Esophagus mucosa (tissue), 1 donor: ENCODE results near the gene ZC3H4. TPM values are rescaled to one million over a fixed set of nuclear protein-coding genes. Genes with fewer than 3 reads are reported as not detected.
A peak's percentile ranks its signal among the peaks of the same experiment; 100 is the strongest.

Source experiments
- ATAC-seq: fragments of 200-7000 bp; cut with Tn5 transposase; one replicate; pipeline ENCODE4 v1.9.1; 2020
- total RNA-seq: library from RNA; stranded (reverse); gene quantifications from one replicate; pipeline ENCODE4 v1.2.4, GENCODE V29; 2023
- donor health status: DM: yes; HTN: yes; CAD: no.

ZC3H4 gene
- total RNA-seq, 1 donor from 2014 or later: 28.1 TPM

- no peak for ATAC-seq
Observed at GRCh38 chr19:47045867-47046470, 67.6 kb downstream of the ZC3H4 start.

DNA sequence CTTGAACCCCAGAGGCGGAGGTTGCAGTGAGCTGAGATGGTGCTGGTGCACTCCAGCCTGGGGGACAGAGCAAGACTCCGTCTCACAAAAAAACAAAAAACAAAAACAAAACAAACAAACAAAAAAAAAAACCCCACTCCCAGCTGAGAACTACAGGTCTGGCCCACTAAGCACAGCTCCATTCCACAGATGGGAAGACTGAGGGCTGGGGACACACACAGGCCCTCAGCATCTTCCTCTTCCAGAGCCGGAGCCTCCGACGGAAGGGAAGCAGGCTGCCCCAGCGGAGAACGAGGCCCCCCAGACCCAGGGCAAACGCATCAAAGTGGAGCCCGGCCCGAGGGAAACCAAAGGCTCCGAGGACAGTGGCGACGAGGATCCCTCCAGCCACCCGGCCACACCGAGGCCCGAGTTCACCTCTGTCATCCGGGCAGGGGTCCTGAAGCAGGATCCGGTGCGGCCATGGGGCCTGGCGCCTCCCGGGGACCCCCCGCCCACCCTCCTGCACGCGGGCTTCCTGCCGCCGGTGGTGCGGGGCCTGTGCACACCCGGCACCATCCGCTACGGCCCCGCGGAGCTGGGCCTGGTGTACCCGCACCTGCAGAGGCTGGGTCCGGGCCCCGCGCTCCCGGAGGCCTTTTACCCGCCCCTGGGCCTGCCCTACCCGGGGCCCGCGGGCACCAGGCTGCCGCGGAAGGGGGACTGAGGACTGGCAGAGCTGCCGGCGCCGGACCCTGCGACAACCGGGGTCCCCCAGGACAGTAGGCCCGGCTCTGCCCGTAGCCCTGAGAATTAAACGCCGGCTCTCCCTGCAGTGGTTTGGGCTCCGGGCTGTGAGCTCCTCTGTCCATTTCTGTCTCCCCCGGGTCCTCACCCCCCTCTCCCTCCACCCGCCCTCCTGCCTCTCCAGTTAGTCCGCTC, 68.4 kb downstream of the ZC3H4 start:
- ATAC-seq: no peak

DNA sequence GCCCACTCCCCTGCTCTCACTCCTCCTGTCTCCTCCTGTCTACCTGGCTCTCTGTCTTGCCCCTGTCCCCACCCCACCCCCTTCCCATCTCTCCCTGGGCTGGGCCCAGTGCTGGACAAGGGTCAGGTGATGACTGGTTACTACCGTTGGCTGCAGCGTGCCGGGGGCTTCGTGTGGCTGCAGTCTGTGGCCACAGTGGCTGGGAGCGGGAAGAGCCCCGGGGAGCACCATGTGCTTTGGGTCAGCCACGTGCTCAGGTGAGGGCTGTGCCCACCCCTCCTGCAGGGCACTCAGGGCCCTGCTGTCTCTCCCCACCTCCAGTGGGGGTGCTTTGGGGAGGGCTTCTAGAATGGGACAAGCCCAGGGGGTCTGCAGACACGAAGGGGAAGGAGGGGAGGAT, 72.7 kb downstream of the ZC3H4 start:
- no peak for ATAC-seq

DNA sequence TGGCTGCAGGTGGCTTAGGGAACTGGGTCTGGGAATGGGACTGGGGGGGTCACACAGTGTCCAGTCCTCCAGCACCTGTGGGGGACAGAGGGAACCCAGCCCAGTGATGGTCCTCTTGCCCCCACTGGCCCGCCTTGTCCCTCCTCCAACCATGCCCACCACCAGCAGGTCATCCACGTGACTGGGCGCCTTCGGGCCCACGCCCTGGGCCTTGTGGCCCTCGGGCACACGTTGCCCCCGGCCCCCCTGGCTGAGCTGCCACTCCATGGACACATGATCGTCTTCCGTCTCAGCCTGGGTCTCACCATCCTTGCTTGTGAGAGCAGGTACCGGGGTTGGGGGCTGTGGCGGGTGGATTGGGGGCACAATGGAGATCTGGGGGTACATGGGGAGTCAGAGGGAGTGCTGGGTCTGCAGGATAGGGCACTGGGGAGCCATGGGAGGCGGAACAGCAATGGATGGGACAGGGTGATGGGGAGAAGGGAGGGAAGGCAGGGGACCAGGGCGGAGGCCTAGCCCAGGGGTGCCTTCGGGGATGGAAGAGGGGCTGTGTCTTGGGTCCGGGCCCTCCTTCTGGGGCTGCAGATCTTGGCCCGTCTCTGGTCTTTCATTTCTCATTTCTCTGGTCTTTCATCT, 74.2 kb downstream of the ZC3H4 start:
- no peak for ATAC-seq

DNA sequence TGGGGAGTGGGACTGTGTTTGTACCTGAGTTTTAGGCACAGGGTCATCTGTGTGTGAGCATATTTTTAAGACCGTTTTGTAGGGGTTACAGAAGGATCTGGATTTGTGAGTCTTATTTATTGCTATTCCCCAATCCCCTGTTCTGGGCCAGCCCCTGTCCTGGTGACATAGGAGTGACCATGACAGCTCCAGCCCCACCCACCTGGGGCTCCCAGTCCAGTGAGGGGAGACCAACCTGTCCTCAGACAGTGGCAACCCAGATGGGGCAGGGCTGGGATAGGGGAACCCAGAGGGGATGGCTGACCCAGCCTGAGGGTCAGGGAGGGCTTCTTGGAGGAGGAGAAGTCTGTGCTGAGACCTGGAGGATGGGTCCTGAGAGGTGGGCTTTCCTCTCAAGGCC, 75.8 kb downstream of the ZC3H4 start:
- no peak for ATAC-seq

DNA sequence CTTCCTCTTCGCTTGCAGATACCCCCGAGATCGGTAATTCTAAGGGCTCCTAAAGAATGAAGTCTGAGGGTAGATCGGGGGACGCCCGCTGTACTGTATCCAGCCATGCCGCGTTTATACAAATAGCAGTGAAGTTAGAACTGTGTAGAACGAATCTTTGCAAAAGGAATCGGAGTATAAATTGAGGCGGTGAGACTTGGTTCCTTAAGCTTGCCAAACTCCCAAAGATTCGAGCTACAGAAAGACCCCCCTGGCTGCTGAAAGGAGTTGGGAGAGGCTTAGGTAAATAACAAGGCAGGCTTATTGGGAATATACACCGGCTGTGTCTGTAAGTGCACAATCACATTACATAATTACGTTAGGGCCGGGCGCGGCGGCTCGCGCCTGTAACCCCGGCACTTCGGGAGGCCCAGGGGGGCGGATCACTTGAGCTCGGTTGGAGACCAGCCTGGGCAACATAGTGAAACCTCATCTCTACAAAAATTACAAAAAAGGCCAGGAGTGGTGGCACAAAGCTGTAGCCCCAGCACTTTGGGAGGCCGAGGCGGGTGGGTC, 77.4 kb downstream of the ZC3H4 start:
- peak; percentile 30 for ATAC-seq

DNA sequence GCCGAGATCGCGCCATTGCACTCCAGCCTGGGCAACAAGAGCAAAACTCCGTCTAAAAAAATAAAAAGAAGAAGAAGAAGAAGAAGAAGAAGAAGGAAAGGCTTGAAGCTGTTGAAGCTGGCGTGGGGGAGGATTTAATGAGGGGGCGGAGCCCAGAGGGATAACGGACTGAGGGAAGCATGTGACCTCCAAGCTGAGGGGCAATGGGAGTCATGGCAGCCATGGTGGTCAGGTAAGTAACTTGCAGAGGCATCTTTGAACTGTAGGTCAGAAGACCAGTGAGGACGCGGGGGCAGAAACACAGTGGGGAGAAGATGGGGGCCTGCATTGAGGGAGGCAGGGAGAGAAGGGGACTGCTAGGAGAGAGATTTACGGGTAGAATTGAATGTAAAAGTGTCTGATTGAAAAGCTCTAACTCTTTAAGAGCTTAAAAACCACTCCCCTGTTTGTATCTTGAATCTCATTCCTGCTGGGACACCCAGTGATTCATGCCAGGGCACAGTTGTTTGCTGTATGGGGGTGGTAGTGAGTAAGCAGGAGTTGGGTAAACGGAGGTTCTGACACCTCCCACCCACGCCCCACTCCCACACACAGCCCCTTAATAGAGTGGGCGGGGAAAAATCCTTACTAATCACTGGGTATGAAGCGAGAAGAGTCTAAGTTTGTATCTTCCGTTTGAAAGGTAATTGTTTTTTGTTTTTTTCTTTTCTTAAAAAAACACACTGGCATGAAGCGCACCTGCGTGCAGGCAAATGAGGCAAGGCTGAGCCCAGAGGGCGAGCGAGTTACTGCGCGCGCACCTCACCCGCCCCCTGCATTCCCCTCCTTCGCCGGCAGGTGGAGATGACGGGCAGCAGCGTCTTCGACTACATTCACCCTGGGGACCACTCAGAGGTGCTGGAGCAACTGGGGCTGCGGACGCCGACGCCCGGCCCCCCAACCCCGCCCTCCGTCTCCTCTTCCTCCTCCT, 78.2 kb downstream of the ZC3H4 start:
- ATAC-seq: peak; percentile 91

GRCh38 chr19:47032171-47032811, 81.3 kb downstream of the ZC3H4 start:
- no peak for ATAC-seq

DNA sequence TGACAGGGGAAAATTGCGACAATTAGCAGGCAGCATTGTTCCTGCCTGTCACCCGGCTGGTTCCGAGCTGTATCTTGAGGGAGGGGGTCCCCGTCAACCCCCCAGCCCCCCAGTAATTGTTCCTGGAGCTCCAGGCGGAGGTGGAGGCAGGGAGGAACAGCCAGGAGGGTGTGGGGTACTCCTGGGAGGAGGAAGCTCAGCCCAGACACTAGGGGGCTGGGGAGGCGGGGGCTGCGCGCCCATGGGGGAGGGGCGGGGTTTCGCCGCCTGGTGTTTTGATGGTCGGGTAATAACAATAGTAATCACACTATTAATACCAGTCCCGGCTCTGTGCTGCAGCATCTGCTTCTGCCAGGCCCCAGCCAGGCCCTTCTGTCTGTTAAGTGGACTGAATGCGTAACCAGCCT, 85.4 kb downstream of the ZC3H4 start:
- peak; percentile 5 for ATAC-seq

DNA sequence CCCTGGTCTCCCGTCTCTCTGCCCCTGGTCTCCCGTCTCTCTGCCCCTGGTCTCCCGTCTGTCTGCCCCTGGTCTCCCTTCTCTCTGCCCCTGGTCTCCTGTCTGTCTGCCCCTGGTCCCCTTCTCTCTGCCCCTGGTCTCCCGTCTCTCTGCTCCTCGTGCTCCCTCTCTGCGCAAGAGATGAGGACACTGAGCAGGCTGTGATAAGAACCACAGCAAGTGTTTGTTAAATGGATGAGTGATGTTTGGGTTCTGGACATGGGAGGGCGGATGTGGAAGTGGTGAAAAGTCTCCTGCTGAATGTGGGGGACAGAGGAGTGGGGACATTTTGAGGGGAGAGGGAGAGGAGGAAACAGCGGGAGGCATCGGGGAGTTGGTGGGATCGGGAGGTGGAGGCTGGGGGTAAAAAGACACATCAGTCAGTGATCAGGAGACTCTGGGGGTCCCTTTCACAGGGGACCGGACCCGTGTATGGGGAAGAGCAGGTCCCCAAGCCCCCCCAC, 85.9 kb downstream of the ZC3H4 start:
- no peak for ATAC-seq

GRCh38 chr19:47026889-47027288, 86.7 kb downstream of the ZC3H4 start:
- ATAC-seq: no peak

DNA sequence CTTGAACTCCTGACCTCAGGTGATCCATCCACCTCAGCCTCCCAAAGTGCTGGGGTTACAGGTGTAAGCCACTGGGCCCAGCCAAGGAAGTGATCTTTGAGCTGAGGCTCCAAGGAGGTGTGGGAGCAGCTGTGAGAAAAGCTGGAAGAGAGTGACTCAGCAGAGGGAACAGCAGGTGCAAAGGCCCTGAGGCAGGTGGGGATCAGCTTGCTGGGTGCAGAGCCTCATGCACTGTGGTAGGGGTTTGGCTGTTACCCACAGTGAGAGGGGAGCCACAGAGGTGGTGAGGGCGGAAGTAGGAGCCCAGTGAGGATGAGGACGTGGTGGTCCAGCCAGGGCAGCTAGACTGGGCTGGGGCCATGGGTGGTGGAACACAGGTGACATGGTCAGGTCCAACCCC, 87.4 kb downstream of the ZC3H4 start:
- no peak for ATAC-seq

GRCh38 chr19:47024502-47024901, 89.1 kb downstream of the ZC3H4 start:
- ATAC-seq: no peak

- no peak for ATAC-seq
Observed at GRCh38 chr19:47023448-47023794, 90.2 kb downstream of the ZC3H4 start.

GRCh38 chr19:47022541-47023447, 90.8 kb downstream of the ZC3H4 start:
- no peak for ATAC-seq

- ATAC-seq: no peak
Observed at GRCh38 chr19:47022140-47022536, 91.4 kb downstream of the ZC3H4 start.

DNA sequence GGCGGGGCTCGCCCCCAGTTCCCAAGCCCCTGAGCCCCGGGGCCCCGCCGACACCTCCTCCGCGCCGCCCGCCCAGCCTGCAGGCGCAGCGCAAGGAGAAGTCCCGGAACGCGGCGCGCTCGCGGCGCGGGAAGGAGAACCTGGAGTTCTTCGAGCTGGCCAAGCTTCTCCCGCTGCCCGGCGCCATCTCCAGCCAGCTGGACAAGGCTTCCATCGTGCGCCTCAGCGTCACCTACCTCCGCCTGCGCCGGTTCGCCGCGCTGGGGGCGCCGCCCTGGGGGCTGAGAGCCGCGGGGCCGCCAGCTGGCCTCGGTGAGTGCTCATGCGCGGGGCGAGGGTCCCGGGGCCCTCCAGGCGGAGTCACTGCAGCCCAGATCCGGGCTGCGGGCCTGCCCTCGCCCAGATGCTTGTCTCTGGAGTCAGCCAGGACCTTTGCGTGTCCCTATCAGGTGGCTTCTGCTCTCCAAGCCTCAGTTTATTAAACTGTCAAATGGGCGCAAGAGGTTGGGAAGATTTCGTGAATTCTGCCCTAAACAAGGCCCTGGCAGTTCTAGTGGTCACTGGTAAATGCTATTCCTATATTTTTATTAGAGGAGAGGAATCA, 91.9 kb downstream of the ZC3H4 start:
- no peak for ATAC-seq

DNA sequence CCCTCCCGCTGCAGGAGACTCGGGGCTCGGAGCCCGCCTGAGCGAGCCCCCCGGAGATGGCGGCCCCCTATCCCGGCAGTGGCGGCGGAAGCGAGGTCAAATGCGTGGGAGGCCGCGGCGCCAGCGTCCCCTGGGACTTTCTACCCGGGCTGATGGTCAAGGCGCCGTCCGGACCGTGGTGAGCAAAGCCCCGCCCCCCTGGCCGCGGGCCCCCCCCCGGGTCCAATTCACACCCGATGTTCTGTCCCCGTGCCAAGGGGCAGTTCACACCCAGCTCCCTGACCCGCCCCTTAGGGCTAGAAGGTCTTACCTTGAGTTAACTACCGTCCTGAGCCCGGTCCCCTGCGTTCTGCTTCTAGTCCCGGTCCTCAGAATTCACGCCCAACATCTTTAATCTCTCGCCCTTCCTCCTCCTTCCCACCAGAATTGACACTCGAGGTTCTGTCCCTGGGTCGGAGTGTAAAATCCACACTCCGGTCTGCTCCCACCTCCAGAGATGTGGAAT, 92.5 kb downstream of the ZC3H4 start:
- ATAC-seq: no peak

DNA sequence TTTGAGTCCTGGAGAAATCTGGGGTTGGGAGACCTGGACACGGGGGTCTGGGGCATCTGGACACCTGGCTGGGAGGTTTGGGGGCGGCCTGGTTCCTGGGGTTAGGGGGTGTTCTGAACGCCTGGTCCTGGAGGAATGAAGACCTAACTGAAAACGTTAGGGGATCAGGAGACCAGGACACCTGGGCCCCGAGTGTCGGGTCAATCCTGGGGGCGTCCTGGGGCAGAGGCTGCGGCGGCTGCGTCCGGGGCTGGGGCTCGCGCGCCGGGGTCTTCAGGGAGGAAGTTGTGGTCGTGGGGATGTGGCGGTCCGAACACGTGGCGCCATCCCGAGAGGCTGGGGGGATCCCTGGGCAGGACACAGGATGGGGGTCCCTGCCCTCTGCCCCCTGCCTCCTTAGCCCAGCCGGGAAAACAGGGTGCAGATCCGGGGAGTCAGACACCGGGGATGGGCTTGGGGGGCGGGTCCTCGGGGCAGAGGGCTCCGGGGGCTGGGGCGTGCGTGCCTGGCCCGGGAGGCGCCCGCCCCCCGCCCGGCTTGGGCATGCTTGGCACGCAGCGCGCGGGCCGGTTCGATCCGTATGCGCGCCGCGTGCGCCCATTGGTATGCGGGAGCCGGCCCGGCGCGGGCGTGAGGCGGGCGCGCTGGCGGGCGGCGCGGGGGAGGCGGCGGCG, 93.3 kb downstream of the ZC3H4 start:
- ATAC-seq: no peak
